ENCODE measurements around the gene C19orf53.
A peak's percentile ranks its signal among the peaks of the same experiment; 100 is the strongest.

The C19orf53 gene

DNA sequence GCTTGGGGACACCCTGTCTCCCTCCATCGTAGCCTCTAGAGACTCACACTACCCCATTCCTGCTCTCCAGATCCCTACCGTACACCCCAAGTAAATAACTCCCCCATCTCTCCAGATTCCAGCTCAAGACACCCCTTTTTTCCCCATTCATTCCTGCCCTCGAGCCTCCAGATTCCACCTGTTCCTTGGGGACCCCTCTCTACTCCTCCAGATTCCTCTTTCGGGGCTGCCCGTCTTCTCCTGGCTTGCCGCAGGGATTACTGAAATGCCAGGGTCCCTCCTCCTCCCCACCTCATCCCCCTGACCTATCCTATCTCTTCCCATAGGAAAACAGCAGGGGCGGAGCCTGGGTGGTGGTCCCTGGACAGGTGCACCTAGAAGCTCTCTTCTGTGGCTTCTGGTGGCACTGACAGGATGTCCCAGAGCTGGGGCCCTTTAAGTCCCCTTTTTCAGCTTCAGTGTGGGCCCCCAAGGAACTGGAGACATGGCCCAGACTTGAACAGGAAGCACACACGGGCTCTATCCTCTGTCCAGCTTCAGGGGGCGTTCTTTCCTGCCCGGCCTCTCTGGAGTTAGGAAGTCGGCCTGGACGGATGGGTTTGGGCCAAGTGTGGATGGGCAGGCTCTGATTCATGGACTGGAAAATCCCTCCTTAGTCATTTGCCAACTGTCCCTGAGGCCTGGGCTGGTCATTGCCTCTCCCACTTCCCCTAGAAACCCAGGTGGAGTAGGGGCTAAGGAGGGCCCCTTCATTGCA lies 22.2 kb downstream of the C19orf53 start:
- peak overlapping the region; percentile 72 for H3K4me3 ChIP-seq (ENCODE audit: low read depth, low read length)
- TF ChIP-seq CTCF (IDR thresholded peaks at IDR 0.05; ENCODE audit: low read depth, low read length) = no peak
- H3K4me1 ChIP-seq = no peaks in the 10 kb centered on the region
- no peaks in the 10 kb centered on the region for H3K36me3 ChIP-seq
- no peaks in the 10 kb centered on the region for H3K27me3 ChIP-seq
- H3K9me3 ChIP-seq = no peaks in the 10 kb centered on the region
- no peak for DNase-seq

GRCh38 chr19:13797058-13797440 lies 22.8 kb downstream of the C19orf53 start:
- Histone ChIP-seq H3K9me3 (no peaks in the 10 kb centered on the region), H3K4me1 (no peaks in the 10 kb centered on the region), H3K27me3 (no peaks in the 10 kb centered on the region), H3K4me3 (ENCODE audit: low read depth, low read length) (no peak overlapping the region), H3K36me3 (no peaks in the 10 kb centered on the region)
- TF ChIP-seq CTCF (IDR thresholded peaks at IDR 0.05; ENCODE audit: low read depth, low read length) = no peak
- DNase-seq = no peak

DNA sequence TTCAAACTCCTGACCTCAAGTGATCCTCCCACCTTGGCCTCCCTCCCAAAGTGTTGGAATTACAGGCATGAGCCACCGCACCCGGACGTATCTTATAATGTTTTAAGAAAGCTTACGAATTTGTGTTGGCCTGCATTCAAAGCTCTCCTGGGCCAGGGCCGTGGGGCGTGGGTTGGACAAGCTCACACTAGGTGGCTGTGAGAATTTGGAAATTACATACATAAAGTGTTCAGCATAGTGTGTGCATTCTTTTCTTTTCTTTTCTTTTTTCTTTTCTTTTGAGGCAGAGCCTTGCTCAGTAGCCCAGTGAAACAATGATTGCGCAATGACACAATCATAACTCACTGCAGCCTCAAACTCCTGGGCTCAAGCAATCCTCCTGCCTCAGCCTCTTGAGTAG lies 23.6 kb downstream of the C19orf53 start:
- DNase-seq = no peak
- H3K9me3 ChIP-seq = no peaks in the 10 kb centered on the region
- TF ChIP-seq CTCF (IDR thresholded peaks at IDR 0.05; ENCODE audit: low read depth, low read length) = no peak
- no peaks in the 10 kb centered on the region for H3K4me1 ChIP-seq
- no peaks in the 10 kb centered on the region for H3K36me3 ChIP-seq
- no peaks in the 10 kb centered on the region for H3K27me3 ChIP-seq
- no peak overlapping the region for H3K4me3 ChIP-seq (ENCODE audit: low read depth, low read length)

- Histone ChIP-seq H3K4me3 (ENCODE audit: low read depth, low read length) (no peak overlapping the region), H3K36me3 (no peaks in the 10 kb centered on the region), H3K4me1 (no peaks in the 10 kb centered on the region), H3K9me3 (no peaks in the 10 kb centered on the region), H3K27me3 (no peaks in the 10 kb centered on the region)
- no peak for TF ChIP-seq CTCF (IDR thresholded peaks at IDR 0.05; ENCODE audit: low read depth, low read length)
- no peak for DNase-seq
Observed at GRCh38 chr19:13799669-13800068, 25.4 kb downstream of the C19orf53 start.

DNA sequence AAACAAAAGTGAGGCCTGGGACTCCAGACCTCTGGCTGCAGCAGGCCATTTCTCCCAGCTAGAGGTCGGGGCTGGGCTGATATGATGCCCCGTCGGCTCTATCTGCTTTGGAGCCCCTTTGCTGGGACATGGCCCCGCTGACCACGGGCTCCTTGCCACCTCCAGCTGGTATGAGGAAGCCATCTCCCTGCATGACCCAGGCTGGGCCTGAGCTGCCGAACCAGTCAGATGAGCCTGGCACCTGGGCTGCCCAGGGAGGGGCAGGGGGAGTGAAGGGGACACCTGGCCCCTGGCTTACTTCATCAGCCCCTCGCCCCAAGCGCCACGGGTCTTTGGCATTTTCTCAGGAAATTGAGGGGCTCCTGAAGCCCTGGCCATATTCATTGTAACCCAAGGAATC lies 28.8 kb downstream of the C19orf53 start:
- no peak for TF ChIP-seq CTCF (IDR thresholded peaks at IDR 0.05; ENCODE audit: low read depth, low read length)
- Histone ChIP-seq H3K27me3 (no peaks in the 10 kb centered on the region), H3K36me3 (no peaks in the 10 kb centered on the region), H3K4me3 (ENCODE audit: low read depth, low read length) (no peak overlapping the region), H3K4me1 (peaks cover 3% of the 10 kb centered on the region; the same call in 1 of the 2 replicates), H3K9me3 (no peaks in the 10 kb centered on the region)
- DNase-seq = no peak

GRCh38 chr19:13804830-13805683 lies 30.8 kb downstream of the C19orf53 start:
- H3K4me1 ChIP-seq = peaks cover 3% of the 10 kb centered on the region; the same call in 1 of the 2 replicates
- DNase-seq = peak; percentile 70
- peak; percentile 62 for TF ChIP-seq CTCF (IDR thresholded peaks at IDR 0.05; ENCODE audit: low read depth, low read length)
- no peaks in the 10 kb centered on the region for H3K27me3 ChIP-seq
- H3K4me3 ChIP-seq (ENCODE audit: low read depth, low read length) = no peak overlapping the region
- H3K36me3 ChIP-seq = peaks cover 5% of the 10 kb centered on the region; the same call in 1 of the 2 replicates
- no peaks in the 10 kb centered on the region for H3K9me3 ChIP-seq
